HepG2 (cell line): ENCODE measurements around the gene PARP8.

Experiments
- CREB1 ChIP-seq, 2 experiments: fragments of 450-650 bp in 1 of 2; IDR thresholded peaks; 2 replicates each; pipeline ENCODE4 v1.6.1; 2016 to 2017; ENCODE audit warnings: control low read depth in 1 of 2, mild to moderate bottlenecking in 1 of 2, missing compliant biosample characterization in 1 of 2, missing genetic modification characterization in 1 of 2
- MAFK ChIP-seq, 2 experiments: IDR thresholded peaks in 1 of 2; conservative IDR thresholded peaks in 1 of 2; 2 replicates each; pipeline ENCODE4 v1.6.1; 2011; ENCODE audit warnings: improper control_type of control experiment in 2 of 2, low read length in 2 of 2
- MXI1 ChIP-seq: IDR thresholded peaks from 3 replicates; pipeline ENCODE4 v1.6.1; 2012; ENCODE audit warnings: low read depth, low read length, inconsistent platforms, borderline replicate concordance
- PHF5A ChIP-seq: IDR thresholded peaks from one replicate; pipeline ENCODE4 v1.6.1; 2018; ENCODE audit warnings: low read depth, missing genetic modification reagents; ENCODE audit not compliant: unreplicated experiment
- POLR2A ChIP-seq, 2 experiments: IDR thresholded peaks; 2 replicates each; pipeline ENCODE4 v1.6.1; 2011; ENCODE audit warnings: low read depth in 2 of 2, low read length in 2 of 2, mild to moderate bottlenecking in 1 of 2, moderate library complexity in 1 of 2; ENCODE audit not compliant: insufficient read depth in 1 of 2
- YY1 ChIP-seq: IDR thresholded peaks from 2 replicates; pipeline ENCODE4 v1.6.1; 2011; ENCODE audit warnings: low read length, low read depth, moderate library complexity, mild to moderate bottlenecking; ENCODE audit not compliant: insufficient read depth, insufficient replicate concordance
- ZKSCAN8 ChIP-seq: IDR thresholded peaks from 2 replicates; pipeline ENCODE4 v1.6.1; 2016; ENCODE audit warnings: borderline replicate concordance, missing genetic modification reagents, missing compliant biosample characterization
- ZNF543 ChIP-seq: sonication (generic); formaldehyde crosslinking; IDR thresholded peaks from 2 replicates; pipeline ENCODE4 v1.4.0; 2020; ENCODE audit warnings: mild to moderate bottlenecking, missing genetic modification reagents
- TF ChIP-seq, protein P1 (sequence below): sonication (generic); formaldehyde crosslinking; IDR thresholded peaks from 2 replicates; pipeline ENCODE4 v1.5.0; 2020; ENCODE audit warnings: mild to moderate bottlenecking, missing genetic modification reagents, moderate library complexity
- TF ChIP-seq, protein P2 (sequence below), 2 experiments: sonication (generic) in 1 of 2; formaldehyde crosslinking in 1 of 2; IDR thresholded peaks; 2 replicates each; pipeline versions ENCODE4 v1.6.1 to v1.9.0; 2014 to 2022; ENCODE audit warnings: antibody characterized with exemption in 1 of 2, borderline replicate concordance in 1 of 2, inconsistent platforms in 1 of 2, low read depth in 1 of 2, missing genetic modification reagents in 1 of 2

GRCh38 chr5:50703367-50703666 lies 36.9 kb downstream of the PARP8 start:
- TF ChIP-seq, protein P1, sequence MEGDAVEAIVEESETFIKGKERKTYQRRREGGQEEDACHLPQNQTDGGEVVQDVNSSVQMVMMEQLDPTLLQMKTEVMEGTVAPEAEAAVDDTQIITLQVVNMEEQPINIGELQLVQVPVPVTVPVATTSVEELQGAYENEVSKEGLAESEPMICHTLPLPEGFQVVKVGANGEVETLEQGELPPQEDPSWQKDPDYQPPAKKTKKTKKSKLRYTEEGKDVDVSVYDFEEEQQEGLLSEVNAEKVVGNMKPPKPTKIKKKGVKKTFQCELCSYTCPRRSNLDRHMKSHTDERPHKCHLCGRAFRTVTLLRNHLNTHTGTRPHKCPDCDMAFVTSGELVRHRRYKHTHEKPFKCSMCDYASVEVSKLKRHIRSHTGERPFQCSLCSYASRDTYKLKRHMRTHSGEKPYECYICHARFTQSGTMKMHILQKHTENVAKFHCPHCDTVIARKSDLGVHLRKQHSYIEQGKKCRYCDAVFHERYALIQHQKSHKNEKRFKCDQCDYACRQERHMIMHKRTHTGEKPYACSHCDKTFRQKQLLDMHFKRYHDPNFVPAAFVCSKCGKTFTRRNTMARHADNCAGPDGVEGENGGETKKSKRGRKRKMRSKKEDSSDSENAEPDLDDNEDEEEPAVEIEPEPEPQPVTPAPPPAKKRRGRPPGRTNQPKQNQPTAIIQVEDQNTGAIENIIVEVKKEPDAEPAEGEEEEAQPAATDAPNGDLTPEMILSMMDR (CRISPR knock-in tag) = no peak
- TF ChIP-seq YY1 (no peak), ZKSCAN8 (no peak), POLR2A (IDR thresholded peaks at IDR 0.05; ENCODE audit: insufficient read depth in 1 of 2, low read depth in 2 of 2, low read length in 2 of 2) (no peak), PHF5A (no peak), CREB1 (IDR thresholded peaks at IDR 0.05) (no peak), CREB1 (CRISPR knock-in tag; IDR thresholded peaks at IDR 0.05) (no peak), MAFK (conservative IDR thresholded peaks at IDR 0.05 in 1 of 2, IDR thresholded peaks at IDR 0.05 in 1 of 2; ENCODE audit: low read length in 2 of 2) (no peak), ZNF543 (CRISPR knock-in tag) (no peak), MXI1 (no peak)
- TF ChIP-seq, protein P2, sequence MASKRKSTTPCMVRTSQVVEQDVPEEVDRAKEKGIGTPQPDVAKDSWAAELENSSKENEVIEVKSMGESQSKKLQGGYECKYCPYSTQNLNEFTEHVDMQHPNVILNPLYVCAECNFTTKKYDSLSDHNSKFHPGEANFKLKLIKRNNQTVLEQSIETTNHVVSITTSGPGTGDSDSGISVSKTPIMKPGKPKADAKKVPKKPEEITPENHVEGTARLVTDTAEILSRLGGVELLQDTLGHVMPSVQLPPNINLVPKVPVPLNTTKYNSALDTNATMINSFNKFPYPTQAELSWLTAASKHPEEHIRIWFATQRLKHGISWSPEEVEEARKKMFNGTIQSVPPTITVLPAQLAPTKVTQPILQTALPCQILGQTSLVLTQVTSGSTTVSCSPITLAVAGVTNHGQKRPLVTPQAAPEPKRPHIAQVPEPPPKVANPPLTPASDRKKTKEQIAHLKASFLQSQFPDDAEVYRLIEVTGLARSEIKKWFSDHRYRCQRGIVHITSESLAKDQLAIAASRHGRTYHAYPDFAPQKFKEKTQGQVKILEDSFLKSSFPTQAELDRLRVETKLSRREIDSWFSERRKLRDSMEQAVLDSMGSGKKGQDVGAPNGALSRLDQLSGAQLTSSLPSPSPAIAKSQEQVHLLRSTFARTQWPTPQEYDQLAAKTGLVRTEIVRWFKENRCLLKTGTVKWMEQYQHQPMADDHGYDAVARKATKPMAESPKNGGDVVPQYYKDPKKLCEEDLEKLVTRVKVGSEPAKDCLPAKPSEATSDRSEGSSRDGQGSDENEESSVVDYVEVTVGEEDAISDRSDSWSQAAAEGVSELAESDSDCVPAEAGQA (IDR thresholded peaks at IDR 0.05; ENCODE audit: low read depth) = no peak
- TF ChIP-seq, protein P2 (CRISPR knock-in tag; IDR thresholded peaks at IDR 0.05; ENCODE audit: borderline replicate concordance) = no peak
